RWPE2 (cell line): Measurements from ENCODE around the gene EEF1AKMT2.
A peak's percentile ranks its signal among the peaks of the same experiment; 100 is the strongest.

ENCODE experiments used
- ATAC-seq: fragments of 200-7000 bp; cut with Tn5 transposase; 3 replicates; pipeline ENCODE4 v1.9.1; 2021; ENCODE audit warnings: low read depth
- DNase-seq: peaks from one replicate; pipeline ENCODE4 v3.0.0-alpha.2; 2020; ENCODE audit warnings: low spot score
- H3K27ac ChIP-seq: fragments of 450-650 bp; 2 replicates; pipeline ENCODE4 v1.5.1; 2017; ENCODE audit warnings: mild to moderate bottlenecking; ENCODE audit not compliant: poor library complexity, severe bottlenecking
- H3K27me3 ChIP-seq: fragments of 250-450 bp; sonication (Bioruptor Pico); 2 replicates; pipeline ENCODE4 v1.5.1; 2021; ENCODE audit warnings: mild to moderate bottlenecking, moderate library complexity; ENCODE audit not compliant: insufficient read depth, poor library complexity, severe bottlenecking
- H3K36me3 ChIP-seq: fragments of 250-450 bp; sonication (Bioruptor Pico); 2 replicates; pipeline ENCODE4 v1.5.1; 2020; ENCODE audit warnings: low read depth, mild to moderate bottlenecking, moderate library complexity
- H3K4me1 ChIP-seq: fragments of 250-450 bp; sonication (Bioruptor Pico); 2 replicates; pipeline ENCODE4 v1.5.1; 2021; ENCODE audit warnings: mild to moderate bottlenecking, moderate library complexity; ENCODE audit not compliant: insufficient read depth, poor library complexity, severe bottlenecking
- H3K4me3 ChIP-seq: fragments of 250-450 bp; sonication (Bioruptor Pico); 2 replicates; pipeline ENCODE4 v1.5.1; 2021; ENCODE audit warnings: mild to moderate bottlenecking, moderate library complexity; ENCODE audit not compliant: severe bottlenecking
- H3K9me3 ChIP-seq: fragments of 250-450 bp; sonication (Bioruptor Pico); 2 replicates; pipeline ENCODE4 v1.5.1; 2021; ENCODE audit warnings: mild to moderate bottlenecking, moderate library complexity; ENCODE audit not compliant: severe bottlenecking
- CTCF ChIP-seq: fragments of 450-650 bp; IDR thresholded peaks from one replicate; pipeline ENCODE4 v1.5.1; 2017; ENCODE audit warnings: mild to moderate bottlenecking, moderate library complexity; ENCODE audit not compliant: poor library complexity, severe bottlenecking

Gene EEF1AKMT2

GRCh38 chr10:124742413-124743190, 49.1 kb downstream of the EEF1AKMT2 start:
- H3K4me1 ChIP-seq = peaks cover 57% of the 10 kb centered on the region
- peak overlapping the region; percentile 89 for H3K4me3 ChIP-seq
- no peak for DNase-seq

GRCh38 chr10:124741922-124742412, 49.7 kb downstream of the EEF1AKMT2 start:
- Histone ChIP-seq H3K9me3 (no peaks in the 10 kb centered on the region), H3K4me1 (peaks cover 57% of the 10 kb centered on the region), H3K4me3 (no peak overlapping the region), H3K36me3 (0 out of 2 replicates have a peak, but pooled peaks cover 3% of the 10 kb centered on the region), H3K27me3 (no peaks in the 10 kb centered on the region), H3K27ac (peak overlapping the region; percentile 85)
- ATAC-seq = no peak
- no peak for DNase-seq
- no peak for TF ChIP-seq CTCF

More at GRCh38 chr10:124742413-124743190, 49.1 kb downstream of the EEF1AKMT2 start:
- Histone ChIP-seq H3K36me3 (0 out of 2 replicates have a peak, but pooled peaks cover 7% of the 10 kb centered on the region), H3K27me3 (no peaks in the 10 kb centered on the region), H3K9me3 (no peaks in the 10 kb centered on the region), H3K27ac (peak overlapping the region; percentile 85)
- no peak for ATAC-seq
- TF ChIP-seq CTCF = peak; percentile 12

GRCh38 chr10:124741281-124741921, 50.3 kb downstream of the EEF1AKMT2 start:
- no peak for DNase-seq
- TF ChIP-seq CTCF = peak; percentile 96
- Histone ChIP-seq H3K4me3 (no peak overlapping the region), H3K27ac (peak overlapping the region; percentile 85), H3K36me3 (no peaks in the 10 kb centered on the region), H3K4me1 (peaks cover 54% of the 10 kb centered on the region), H3K9me3 (no peaks in the 10 kb centered on the region), H3K27me3 (no peaks in the 10 kb centered on the region)
- ATAC-seq = peak; percentile 55

- no peaks in the 10 kb centered on the region for H3K27me3 ChIP-seq
- TF ChIP-seq CTCF = no peak
- peaks cover 46% of the 10 kb centered on the region for H3K4me1 ChIP-seq
- H3K9me3 ChIP-seq = no peaks in the 10 kb centered on the region
- ATAC-seq (peak; percentile 17), DNase-seq (no peak)
- peak overlapping the region; percentile 85 for H3K27ac ChIP-seq
- H3K4me3 ChIP-seq = peak overlapping the region; percentile 2
- H3K36me3 ChIP-seq = no peaks in the 10 kb centered on the region
Observed at GRCh38 chr10:124740369-124741280, 51.1 kb downstream of the EEF1AKMT2 start.
